Esophagus squamous epithelium (tissue), 5 donors: ENCODE results near the gene STK38. TPM values are rescaled to one million over a fixed set of nuclear protein-coding genes. Genes with fewer than 3 reads are reported as not detected.
"Not testable (repeated sequence)": the region's sequence is repeated elsewhere in the genome, so short reads cannot be mapped to it uniquely, and the experiment has no call there.

Source experiments
- DNase-seq: peaks from one replicate; lab custom pipeline; 2025; lab: John Stamatoyannopoulos, UW
- H3K27ac ChIP-seq, 4 donors: fragments of 200-600 bp; sonication (generic); one replicate each; pipeline ENCODE4 v1.5.1; 2016 to 2019; ENCODE audit warnings: mild to moderate bottlenecking in 1 of 4
- H3K27me3 ChIP-seq, 4 donors: fragments of 200-600 bp; sonication (generic); 1 replicate in 3 of 4; 2 replicates in 1 of 4; pipeline versions ENCODE4 v1.5.1 to v1.6.0; 2017 to 2021; ENCODE audit warnings: antibody characterized with exemption in 1 of 4
- H3K36me3 ChIP-seq, 3 donors: fragments of 200-600 bp; sonication (generic); one replicate each; pipeline ENCODE4 v1.5.1; 2016 to 2019
- H3K4me1 ChIP-seq, 3 donors: fragments of 200-600 bp; sonication (generic); one replicate each; pipeline ENCODE4 v1.5.1; 2017 to 2019
- H3K4me3 ChIP-seq, 4 donors: fragments of 200-600 bp; sonication (generic); 1 replicate in 3 of 4; 2 replicates in 1 of 4; pipeline ENCODE4 v1.5.1; 2016 to 2019; ENCODE audit warnings: mild to moderate bottlenecking in 2 of 4, moderate library complexity in 1 of 4
- H3K9me3 ChIP-seq, 3 donors: fragments of 200-600 bp; sonication (generic); one replicate each; pipeline ENCODE4 v1.5.1; 2016 to 2019
- POLR2A ChIP-seq, 4 donors: fragments of 450-650 bp; IDR thresholded peaks; one replicate each; pipeline ENCODE4 v1.6.1; 2017; ENCODE audit warnings: antibody characterized with exemption in 4 of 4, mild to moderate bottlenecking in 4 of 4, moderate library complexity in 3 of 4
- WGBS, 2 donors: methylation state at CpG; one replicate each; pipeline ENCODE4 v1.1.5; 2018; 5-methylcytosine and 5-hydroxymethylcytosine counted together
- intact Hi-C: fragments of 100-400 bp; cut with DNase I; formaldehyde crosslinking; loops from one replicate; pipeline ENCODE4 v1.15.0; 2022
- total RNA-seq, 4 donors: library from RNA; depleted of rRNA; stranded (reverse); fragments of >200 nt; gene quantifications; one replicate each; pipeline ENCODE4 v1.1.0, GENCODE V29; 2016
- TF ChIP-seq, protein P1 (sequence below), 6 experiments: fragments of 450-650 bp in 4 of 6; fragments of 200-600 bp in 2 of 6; sonication (generic) in 2 of 6; IDR thresholded peaks; one replicate each; pipeline ENCODE4 v1.5.1; 2016 to 2019; ENCODE audit warnings: antibody characterized with exemption in 6 of 6, mild to moderate bottlenecking in 4 of 6, moderate library complexity in 4 of 6
- donor health status: DM: yes; HTN: yes; CAD: no.

The STK38 gene
- total RNA-seq, 4 donors from 2014 or later: 26.5 to 33.6 (median 30.3) TPM

DNA sequence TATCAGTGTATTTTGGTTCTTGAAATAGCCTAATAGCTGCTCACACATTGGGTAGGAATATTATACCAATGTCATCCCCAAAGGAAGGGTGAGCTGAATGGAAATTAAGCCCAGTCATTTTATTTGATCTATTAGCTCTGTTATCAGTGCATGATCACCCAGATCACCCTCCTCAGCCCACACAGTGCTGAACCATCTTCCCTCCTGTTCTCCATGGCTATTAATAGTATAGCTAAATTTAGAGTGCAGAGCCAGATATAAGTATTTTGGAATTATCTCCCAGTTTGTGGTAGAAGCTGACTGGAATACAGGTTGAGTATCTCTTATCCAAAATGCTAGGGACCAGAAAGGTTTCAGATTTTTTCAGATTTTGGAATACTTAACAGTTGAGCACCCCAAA, 59.1 kb downstream of the STK38 start:
- no peak for DNase-seq
- H3K27ac ChIP-seq: no peak overlapping the region
- H3K36me3 ChIP-seq: peaks cover 0 to 87% (median 0%) of the 10 kb centered on the region in 3 donors

DNA sequence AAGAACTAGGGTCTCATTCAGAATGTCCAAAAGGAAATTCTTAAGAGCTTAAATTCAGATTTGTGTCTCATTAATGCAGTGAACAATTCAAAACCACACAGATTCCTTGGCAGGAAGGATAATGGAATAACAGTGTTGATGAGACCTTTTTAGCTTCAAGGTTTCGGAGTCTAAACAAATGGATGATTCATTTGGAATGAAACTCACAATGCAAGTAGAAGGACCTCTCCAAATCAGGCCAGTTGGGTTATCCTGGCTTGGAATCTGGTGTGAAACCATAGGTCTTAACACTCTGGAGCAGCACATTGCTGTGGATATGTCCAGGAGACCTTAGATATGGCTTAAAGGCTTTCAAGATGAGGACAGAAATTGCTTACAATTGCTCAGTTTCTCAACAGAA, 59.6 kb downstream of the STK38 start:
- intact Hi-C loops: no loop called here
- TF ChIP-seq, protein P1, sequence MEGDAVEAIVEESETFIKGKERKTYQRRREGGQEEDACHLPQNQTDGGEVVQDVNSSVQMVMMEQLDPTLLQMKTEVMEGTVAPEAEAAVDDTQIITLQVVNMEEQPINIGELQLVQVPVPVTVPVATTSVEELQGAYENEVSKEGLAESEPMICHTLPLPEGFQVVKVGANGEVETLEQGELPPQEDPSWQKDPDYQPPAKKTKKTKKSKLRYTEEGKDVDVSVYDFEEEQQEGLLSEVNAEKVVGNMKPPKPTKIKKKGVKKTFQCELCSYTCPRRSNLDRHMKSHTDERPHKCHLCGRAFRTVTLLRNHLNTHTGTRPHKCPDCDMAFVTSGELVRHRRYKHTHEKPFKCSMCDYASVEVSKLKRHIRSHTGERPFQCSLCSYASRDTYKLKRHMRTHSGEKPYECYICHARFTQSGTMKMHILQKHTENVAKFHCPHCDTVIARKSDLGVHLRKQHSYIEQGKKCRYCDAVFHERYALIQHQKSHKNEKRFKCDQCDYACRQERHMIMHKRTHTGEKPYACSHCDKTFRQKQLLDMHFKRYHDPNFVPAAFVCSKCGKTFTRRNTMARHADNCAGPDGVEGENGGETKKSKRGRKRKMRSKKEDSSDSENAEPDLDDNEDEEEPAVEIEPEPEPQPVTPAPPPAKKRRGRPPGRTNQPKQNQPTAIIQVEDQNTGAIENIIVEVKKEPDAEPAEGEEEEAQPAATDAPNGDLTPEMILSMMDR (IDR thresholded peaks at IDR 0.05): no peak
- no peak for TF ChIP-seq POLR2A (IDR thresholded peaks at IDR 0.05)
- Histone ChIP-seq H3K27me3 (no peaks in the 10 kb centered on the region), H3K9me3 (no peaks in the 10 kb centered on the region), H3K36me3 (peaks cover 0 to 88% (median 0%) of the 10 kb centered on the region in 3 donors), H3K4me3 (no peak overlapping the region), H3K27ac (no peak overlapping the region), H3K4me1 (peaks cover 0 to 17% (median 1%) of the 10 kb centered on the region in 3 donors)
- no peak for DNase-seq
- 68 to 87% methylated on average over 1 of the region's 1 CpG for WGBS, 2 donors

More for the DNA sequence above, 59.1 kb downstream of the STK38 start:
- TF ChIP-seq, protein P1 (IDR thresholded peaks at IDR 0.05): no peak
- TF ChIP-seq POLR2A (IDR thresholded peaks at IDR 0.05): no peak
- intact Hi-C loops: no loop called here
- H3K4me3 ChIP-seq: no peak overlapping the region
- H3K4me1 ChIP-seq: peaks cover 3 to 22% (median 3%) of the 10 kb centered on the region in 3 donors
- no peaks in the 10 kb centered on the region for H3K27me3 ChIP-seq
- no peaks in the 10 kb centered on the region for H3K9me3 ChIP-seq

DNA sequence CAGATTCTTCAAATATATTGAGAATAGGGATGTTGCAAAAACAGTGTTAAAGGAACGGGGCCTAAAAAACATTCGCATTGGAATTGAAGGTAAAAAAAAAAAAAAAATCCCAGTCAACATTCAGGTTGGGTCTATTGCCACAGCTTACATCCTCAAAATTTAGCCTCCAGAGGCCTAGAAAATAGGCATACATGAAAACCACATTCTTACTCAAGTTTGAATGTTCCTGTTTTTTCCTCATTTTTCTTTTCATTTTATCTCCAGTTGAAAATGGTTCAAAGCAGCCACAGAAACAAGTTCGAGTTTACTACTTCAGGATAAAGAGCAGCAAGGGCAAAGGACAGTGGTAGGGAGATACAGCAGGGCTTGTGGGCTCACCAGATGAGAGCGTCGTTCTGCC, 62.5 kb downstream of the STK38 start:
- Histone ChIP-seq H3K36me3 (peaks cover 0 to 96% (median 14%) of the 10 kb centered on the region in 3 donors), H3K4me3 (no peak overlapping the region), H3K9me3 (no peaks in the 10 kb centered on the region), H3K27me3 (no peaks in the 10 kb centered on the region), H3K4me1 (peaks cover 0 to 11% (median 0%) of the 10 kb centered on the region in 3 donors), H3K27ac (no peak overlapping the region)
- DNase-seq: no peak
- WGBS, 2 donors: 77 to 83% methylated on average over 5 of the region's 5 CpGs
- intact Hi-C loops: no loop called here
- TF ChIP-seq, protein P1 (IDR thresholded peaks at IDR 0.05): no peak
- TF ChIP-seq POLR2A (IDR thresholded peaks at IDR 0.05): no peak

DNA sequence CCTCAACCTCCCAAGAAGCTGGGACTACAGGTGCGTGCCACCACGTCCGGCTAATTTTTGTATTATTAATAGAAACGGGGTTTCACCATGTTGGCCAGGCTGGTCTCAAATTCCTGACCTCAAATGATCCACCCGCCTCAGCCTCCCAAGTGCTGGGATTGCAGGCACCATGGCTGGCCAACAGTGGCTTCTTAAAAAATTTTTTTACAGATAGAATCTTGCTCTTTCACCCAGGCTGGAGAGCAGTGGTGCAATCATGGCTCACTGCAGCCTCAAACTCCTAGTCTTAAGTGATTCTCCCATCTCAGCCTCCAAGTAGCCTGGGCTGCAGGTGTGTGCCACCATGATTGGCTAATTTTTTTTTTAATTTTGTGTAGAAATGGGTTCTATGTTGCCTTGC, 64.0 kb downstream of the STK38 start:
- H3K27ac ChIP-seq, H3K27me3 ChIP-seq, H3K9me3 ChIP-seq, DNase-seq, H3K4me3 ChIP-seq, intact Hi-C loops: not testable (repeated sequence)
- H3K4me1 ChIP-seq: peaks cover 0 to 23% (median 0%) of the 10 kb centered on the region in 3 donors
- peaks cover 0 to 92% (median 14%) of the 10 kb centered on the region in 3 donors for H3K36me3 ChIP-seq
- 95 to 100% methylated on average over 5 of the region's 5 CpGs for WGBS, 2 donors

DNA sequence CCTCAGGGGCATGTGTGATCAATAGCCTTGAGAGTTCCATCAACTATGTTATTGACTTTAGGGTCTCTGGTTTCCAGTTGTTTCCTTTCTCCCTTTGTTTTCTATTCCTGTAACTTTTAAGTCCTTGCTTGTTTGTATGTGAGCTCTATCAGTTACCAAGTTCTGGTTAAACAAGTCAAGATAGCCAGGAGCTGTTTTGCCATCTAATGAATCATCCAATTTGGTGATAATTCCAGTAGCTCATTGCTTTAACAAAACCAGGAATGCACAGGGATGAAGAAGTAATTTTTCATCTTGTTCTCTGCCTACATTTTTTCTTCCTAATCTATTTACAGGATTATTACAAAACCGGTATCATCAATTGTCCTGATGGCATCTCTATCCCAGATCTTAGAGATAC, 68.0 kb downstream of the STK38 start:
- H3K36me3 ChIP-seq: peaks cover 0 to 90% (median 14%) of the 10 kb centered on the region in 3 donors
- 41 to 64% methylated on average over 1 of the region's 1 CpG for WGBS, 2 donors

More for the DNA sequence above, 68.0 kb downstream of the STK38 start:
- TF ChIP-seq POLR2A (IDR thresholded peaks at IDR 0.05): no peak
- TF ChIP-seq, protein P1 (IDR thresholded peaks at IDR 0.05): no peak
- H3K27ac ChIP-seq: no peak overlapping the region
- H3K9me3 ChIP-seq: no peaks in the 10 kb centered on the region
- intact Hi-C loops: no loop called here
- no peak for DNase-seq
- peaks cover 0 to 21% (median 0%) of the 10 kb centered on the region in 3 donors for H3K4me1 ChIP-seq
- no peaks in the 10 kb centered on the region for H3K27me3 ChIP-seq
- no peak overlapping the region for H3K4me3 ChIP-seq
